Prostate gland (tissue), 2 donors: ENCODE data around the gene TMEM61. TPM values are rescaled to one million over a fixed set of nuclear protein-coding genes. Genes with fewer than 3 reads are reported as not detected.

Experiments
- DNase-seq: peaks from one replicate; pipeline ENCODE4 v3.0.0-alpha.2; 2019; ENCODE audit warnings: low spot score
- H3K27ac ChIP-seq, 2 donors: fragments of 200-600 bp; sonication (generic); 2 replicates each; pipeline ENCODE4 v1.5.1; 2017 to 2019
- H3K27me3 ChIP-seq: fragments of 200-600 bp; sonication (generic); replicated peaks from 2 replicates; pipeline ENCODE4 v1.5.1; 2019; ENCODE audit not compliant: insufficient read depth
- H3K36me3 ChIP-seq, 2 donors: fragments of 200-600 bp; sonication (generic); 1 replicate in 1 of 2; 2 replicates in 1 of 2; pipeline versions ENCODE4 v1.5.1 to v1.8.1; 2017 to 2019
- H3K4me1 ChIP-seq: fragments of 200-600 bp; sonication (generic); replicated peaks from 2 replicates; pipeline ENCODE4 v1.5.1; 2019
- H3K4me3 ChIP-seq, 2 donors: fragments of 200-600 bp; sonication (generic); 2 replicates each; pipeline ENCODE4 v1.5.1; 2017 to 2019
- H3K9me3 ChIP-seq: fragments of 200-600 bp; sonication (generic); 2 replicates; pipeline ENCODE4 v1.5.1; 2017
- POLR2A ChIP-seq: fragments of 450-650 bp; IDR thresholded peaks from one replicate; pipeline ENCODE4 v1.6.1; 2016; ENCODE audit warnings: antibody characterized with exemption, mild to moderate bottlenecking
- POLR2AphosphoS5 ChIP-seq: sonication (generic); formaldehyde crosslinking; IDR thresholded peaks from one replicate; pipeline ENCODE4 v1.6.1; 2017; ENCODE audit warnings: antibody characterized with exemption
- WGBS: methylation state at CpG from one replicate; pipeline ENCODE4 v1.1.5; 2018; 5-methylcytosine and 5-hydroxymethylcytosine counted together
- intact Hi-C: fragments of 100-400 bp; cut with DNase I; formaldehyde crosslinking; loops from one replicate; pipeline ENCODE4 v1.14.2; 2022
- total RNA-seq, 2 donors: library from RNA; depleted of rRNA; stranded (reverse); fragments of >200 nt; gene quantifications; one replicate each; pipeline ENCODE4 v1.1.0, GENCODE V29; 2016
- TF ChIP-seq, protein P1 (sequence below), 4 experiments: fragments of 200-600 bp in 2 of 4; fragments of 450-650 bp in 2 of 4; sonication (generic) in 2 of 4; IDR thresholded peaks; 1 replicate in 3 of 4; 2 replicates in 1 of 4; pipeline ENCODE4 v1.5.1; 2016 to 2019; ENCODE audit warnings: antibody characterized with exemption in 4 of 4, mild to moderate bottlenecking in 2 of 4, moderate library complexity in 2 of 4

TMEM61 gene
- total RNA-seq, 2 donors from 2014 or later, result 2.4 to 5.4 TPM

DNA sequence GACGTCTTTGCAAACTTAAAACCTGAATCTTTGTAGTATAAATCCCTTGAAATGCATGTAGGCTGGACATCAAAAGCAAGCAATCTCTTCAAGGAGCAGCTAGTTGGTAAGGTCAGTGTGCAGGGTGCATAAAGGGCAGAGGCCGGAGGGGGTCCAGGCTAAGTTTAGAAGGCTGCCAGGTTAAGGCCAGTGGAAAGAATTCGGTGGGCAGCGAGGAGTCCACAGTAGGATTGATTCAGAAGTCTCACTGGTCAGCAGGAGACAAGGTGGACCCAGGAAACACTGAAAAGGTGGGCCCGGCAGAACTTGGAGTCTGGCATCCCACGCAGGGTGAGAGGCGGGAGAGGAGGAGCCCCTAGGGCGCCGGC lies 58.5 kb downstream of the TMEM61 start:
- Histone ChIP-seq H3K4me1 (no peaks in the 10 kb centered on the region), H3K9me3 (no peaks in the 10 kb centered on the region), H3K27ac (no peak overlapping the region), H3K27me3 (peaks cover 11% of the 10 kb centered on the region), H3K4me3 (no peak overlapping the region), H3K36me3 (no peaks in the 10 kb centered on the region)
- intact Hi-C loops, result no loop called here
- 42% methylated on average over 9 of the region's 9 CpGs for WGBS
- TF ChIP-seq POLR2AphosphoS5 (no peak), POLR2A (no peak)
- TF ChIP-seq, protein P1, sequence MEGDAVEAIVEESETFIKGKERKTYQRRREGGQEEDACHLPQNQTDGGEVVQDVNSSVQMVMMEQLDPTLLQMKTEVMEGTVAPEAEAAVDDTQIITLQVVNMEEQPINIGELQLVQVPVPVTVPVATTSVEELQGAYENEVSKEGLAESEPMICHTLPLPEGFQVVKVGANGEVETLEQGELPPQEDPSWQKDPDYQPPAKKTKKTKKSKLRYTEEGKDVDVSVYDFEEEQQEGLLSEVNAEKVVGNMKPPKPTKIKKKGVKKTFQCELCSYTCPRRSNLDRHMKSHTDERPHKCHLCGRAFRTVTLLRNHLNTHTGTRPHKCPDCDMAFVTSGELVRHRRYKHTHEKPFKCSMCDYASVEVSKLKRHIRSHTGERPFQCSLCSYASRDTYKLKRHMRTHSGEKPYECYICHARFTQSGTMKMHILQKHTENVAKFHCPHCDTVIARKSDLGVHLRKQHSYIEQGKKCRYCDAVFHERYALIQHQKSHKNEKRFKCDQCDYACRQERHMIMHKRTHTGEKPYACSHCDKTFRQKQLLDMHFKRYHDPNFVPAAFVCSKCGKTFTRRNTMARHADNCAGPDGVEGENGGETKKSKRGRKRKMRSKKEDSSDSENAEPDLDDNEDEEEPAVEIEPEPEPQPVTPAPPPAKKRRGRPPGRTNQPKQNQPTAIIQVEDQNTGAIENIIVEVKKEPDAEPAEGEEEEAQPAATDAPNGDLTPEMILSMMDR (IDR thresholded peaks at IDR 0.05), result no peak
- no peak for DNase-seq

DNA sequence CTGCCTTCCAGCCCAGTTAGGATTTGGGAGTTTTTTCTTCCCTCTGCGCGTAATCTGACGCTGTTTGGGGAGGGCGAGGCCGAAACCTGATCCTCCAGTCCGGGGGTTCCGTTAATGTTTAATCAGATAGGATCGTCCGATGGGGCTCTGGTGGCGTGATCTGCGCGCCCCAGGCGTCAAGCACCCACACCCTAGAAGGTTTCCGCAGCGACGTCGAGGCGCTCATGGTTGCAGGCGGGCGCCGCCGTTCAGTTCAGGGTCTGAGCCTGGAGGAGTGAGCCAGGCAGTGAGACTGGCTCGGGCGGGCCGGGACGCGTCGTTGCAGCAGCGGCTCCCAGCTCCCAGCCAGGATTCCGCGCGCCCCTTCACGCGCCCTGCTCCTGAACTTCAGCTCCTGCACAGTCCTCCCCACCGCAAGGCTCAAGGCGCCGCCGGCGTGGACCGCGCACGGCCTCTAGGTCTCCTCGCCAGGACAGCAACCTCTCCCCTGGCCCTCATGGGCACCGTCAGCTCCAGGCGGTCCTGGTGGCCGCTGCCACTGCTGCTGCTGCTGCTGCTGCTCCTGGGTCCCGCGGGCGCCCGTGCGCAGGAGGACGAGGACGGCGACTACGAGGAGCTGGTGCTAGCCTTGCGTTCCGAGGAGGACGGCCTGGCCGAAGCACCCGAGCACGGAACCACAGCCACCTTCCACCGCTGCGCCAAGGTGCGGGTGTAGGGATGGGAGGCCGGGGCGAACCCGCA lies 59.1 kb downstream of the TMEM61 start, which contains the start of gene PCSK9:
Gene PCSK9 (plus strand): TSS at position 207 of the 741 bp plus-strand sequence. CDS start 290 bp downstream, at position 497.
- Histone ChIP-seq H3K4me3 (peak within 1 kb of the TSS in 1 of 2 donors; percentile 13), H3K9me3 (no peaks in the 10 kb centered on the region), H3K36me3 (no peaks in the 10 kb centered on the region), H3K4me1 (no peaks in the 10 kb centered on the region), H3K27ac (no peak within 1 kb of the TSS), H3K27me3 (peaks cover 11% of the 10 kb centered on the region)
- DNase-seq, result no peak
- WGBS, result under 1% methylated on average over 66 of the region's 67 CpGs
- no peak for TF ChIP-seq POLR2A
- no peak for TF ChIP-seq POLR2AphosphoS5
- TF ChIP-seq, protein P1 (IDR thresholded peaks at IDR 0.05), result no peak
- intact Hi-C loops, result no loop called here

DNA sequence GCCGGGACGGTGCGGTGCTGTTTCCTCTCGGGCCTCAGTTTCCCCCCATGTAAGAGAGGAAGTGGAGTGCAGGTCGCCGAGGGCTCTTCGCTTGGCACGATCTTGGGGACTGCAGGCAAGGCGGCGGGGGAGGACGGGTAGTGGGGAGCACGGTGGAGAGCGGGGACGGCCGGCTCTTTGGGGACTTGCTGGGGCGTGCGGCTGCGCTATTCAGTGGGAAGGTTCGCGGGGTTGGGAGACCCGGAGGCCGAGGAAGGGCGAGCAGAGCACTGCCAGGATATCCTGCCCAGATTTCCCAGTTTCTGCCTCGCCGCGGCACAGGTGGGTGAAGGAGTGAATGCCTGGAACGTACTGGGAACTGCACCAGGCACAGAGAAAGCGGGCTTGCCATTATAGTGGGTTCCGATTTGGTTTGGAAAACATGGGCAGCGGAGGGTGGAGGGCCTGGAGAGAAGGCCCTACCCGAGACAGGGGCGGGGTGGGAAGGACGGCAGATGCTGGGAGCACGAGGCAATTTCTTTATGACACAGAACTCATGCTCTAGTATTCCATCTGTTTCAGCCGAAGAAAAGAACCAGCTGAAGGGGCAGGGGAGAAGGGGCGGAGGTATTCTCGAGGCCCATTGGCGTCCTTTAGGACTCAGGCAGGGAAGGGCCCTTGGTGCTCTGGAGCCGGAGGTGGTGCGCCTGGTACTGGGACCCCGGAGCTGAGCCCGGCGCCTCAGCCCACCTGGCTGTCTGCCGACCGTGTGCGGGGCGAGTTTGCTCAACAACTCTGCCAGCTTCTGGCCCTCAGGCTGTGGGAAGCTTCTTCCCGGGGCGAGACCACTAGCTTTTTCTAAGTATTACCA lies 59.9 kb downstream of the TMEM61 start:
- H3K4me3 ChIP-seq, result peak overlapping the region in 1 of 2 donors; percentile 13
- intact Hi-C loops, result no loop called here
- H3K9me3 ChIP-seq, result no peaks in the 10 kb centered on the region
- 21% methylated on average over 49 of the region's 49 CpGs for WGBS
- no peak overlapping the region for H3K27ac ChIP-seq
- no peak for DNase-seq
- no peaks in the 10 kb centered on the region for H3K4me1 ChIP-seq
- no peak for TF ChIP-seq POLR2A
- peaks cover 11% of the 10 kb centered on the region for H3K27me3 ChIP-seq
- no peaks in the 10 kb centered on the region for H3K36me3 ChIP-seq

DNA sequence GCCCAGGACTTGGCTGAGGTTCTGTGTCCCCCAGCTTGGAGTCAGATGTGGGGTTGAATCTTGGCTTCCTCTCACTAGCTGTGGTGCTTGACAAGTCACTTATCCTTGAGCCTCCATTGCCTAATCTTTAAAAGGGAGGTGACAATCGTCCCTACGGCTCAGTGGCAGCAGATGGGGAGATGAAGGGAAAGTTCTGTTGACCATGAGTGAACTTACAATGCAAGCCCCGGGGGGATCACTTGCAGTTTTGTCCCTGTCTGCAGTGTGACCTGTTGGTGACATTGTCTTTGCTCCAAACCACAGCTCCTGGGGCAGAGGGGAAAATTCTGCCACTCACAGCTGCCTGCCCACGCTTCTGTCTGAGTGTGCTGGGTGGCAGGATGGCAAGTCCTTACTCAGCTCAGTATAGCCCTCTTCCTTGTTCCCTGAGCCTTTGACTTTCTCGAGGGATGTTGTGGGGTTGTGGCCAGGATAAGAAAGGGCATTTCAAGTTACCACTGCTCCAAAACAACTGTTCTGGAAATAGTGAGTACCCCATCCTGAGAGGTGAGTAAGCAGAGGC lies 60.6 kb downstream of the TMEM61 start:
- Histone ChIP-seq H3K4me3 (no peak overlapping the region), H3K27me3 (peaks cover 11% of the 10 kb centered on the region), H3K36me3 (no peaks in the 10 kb centered on the region), H3K4me1 (no peaks in the 10 kb centered on the region), H3K9me3 (no peaks in the 10 kb centered on the region), H3K27ac (no peak overlapping the region)
- intact Hi-C loops, result no loop called here
- TF ChIP-seq, protein P1 (IDR thresholded peaks at IDR 0.05), result no peak
- no peak for TF ChIP-seq POLR2AphosphoS5
- TF ChIP-seq POLR2A, result no peak
- no peak for DNase-seq
- WGBS, result 73% methylated on average over 4 of the region's 5 CpGs

DNA sequence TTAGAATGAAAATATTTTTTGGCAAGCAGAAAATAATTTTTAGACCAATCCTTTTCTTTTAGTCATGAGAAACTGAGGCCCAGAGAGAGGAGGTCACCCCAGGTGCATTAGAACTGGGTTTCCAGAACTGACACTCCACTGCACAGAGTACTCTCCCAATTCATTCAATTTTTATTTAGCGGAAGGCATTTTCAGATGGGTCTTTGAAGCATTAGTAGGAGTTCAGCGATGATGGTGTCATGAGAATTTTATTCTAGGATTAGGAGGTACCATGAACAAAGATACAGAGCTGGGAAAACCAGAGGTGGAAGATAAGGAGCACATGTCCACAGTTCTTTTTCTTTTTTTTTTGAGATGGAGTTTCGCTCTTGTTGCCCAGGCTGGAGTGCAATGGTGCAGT lies 61.2 kb downstream of the TMEM61 start:
- peaks cover 11% of the 10 kb centered on the region for H3K27me3 ChIP-seq
- H3K9me3 ChIP-seq, result no peaks in the 10 kb centered on the region
- 80% methylated on average over 3 of the region's 3 CpGs for WGBS
- intact Hi-C loops, result no loop called here
- no peak for DNase-seq
- H3K4me1 ChIP-seq, result no peaks in the 10 kb centered on the region
- H3K4me3 ChIP-seq, result no peak overlapping the region
- TF ChIP-seq, protein P1 (IDR thresholded peaks at IDR 0.05), result no peak
- TF ChIP-seq POLR2AphosphoS5 (no peak), POLR2A (no peak)
- H3K27ac ChIP-seq, result no peak overlapping the region
- H3K36me3 ChIP-seq, result no peaks in the 10 kb centered on the region
